ENCODE results near the gene PCSK2.

DNA sequence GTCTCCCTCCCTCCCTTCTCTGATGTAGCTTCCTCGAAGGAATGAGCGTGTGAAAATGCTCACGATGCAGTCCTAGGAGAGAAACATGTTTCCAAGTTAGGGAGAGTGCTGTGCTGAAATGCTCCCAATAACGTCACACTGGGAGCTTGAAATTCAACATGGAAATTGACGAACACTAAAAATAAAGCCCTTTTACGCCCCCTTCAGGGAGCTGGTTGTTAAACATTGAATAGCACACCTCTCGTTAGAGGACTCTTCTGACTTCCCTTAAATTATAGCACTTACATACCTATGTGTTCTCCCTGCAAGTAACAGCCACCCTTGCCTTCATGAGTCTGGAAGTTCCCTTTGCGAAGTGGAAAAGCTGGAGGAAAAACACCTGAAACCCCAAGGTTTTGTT, 215.7 kb downstream of the PCSK2 start:
- TF ChIP-seq, protein P1, sequence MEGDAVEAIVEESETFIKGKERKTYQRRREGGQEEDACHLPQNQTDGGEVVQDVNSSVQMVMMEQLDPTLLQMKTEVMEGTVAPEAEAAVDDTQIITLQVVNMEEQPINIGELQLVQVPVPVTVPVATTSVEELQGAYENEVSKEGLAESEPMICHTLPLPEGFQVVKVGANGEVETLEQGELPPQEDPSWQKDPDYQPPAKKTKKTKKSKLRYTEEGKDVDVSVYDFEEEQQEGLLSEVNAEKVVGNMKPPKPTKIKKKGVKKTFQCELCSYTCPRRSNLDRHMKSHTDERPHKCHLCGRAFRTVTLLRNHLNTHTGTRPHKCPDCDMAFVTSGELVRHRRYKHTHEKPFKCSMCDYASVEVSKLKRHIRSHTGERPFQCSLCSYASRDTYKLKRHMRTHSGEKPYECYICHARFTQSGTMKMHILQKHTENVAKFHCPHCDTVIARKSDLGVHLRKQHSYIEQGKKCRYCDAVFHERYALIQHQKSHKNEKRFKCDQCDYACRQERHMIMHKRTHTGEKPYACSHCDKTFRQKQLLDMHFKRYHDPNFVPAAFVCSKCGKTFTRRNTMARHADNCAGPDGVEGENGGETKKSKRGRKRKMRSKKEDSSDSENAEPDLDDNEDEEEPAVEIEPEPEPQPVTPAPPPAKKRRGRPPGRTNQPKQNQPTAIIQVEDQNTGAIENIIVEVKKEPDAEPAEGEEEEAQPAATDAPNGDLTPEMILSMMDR (IDR thresholded peaks at IDR 0.05 in 8 of 11, conservative IDR thresholded peaks at IDR 0.05 in 3 of 11), result no peak
- TF ChIP-seq POLR2AphosphoS5 (IDR thresholded peaks at IDR 0.05) (no peak), POLR2A (IDR thresholded peaks at IDR 0.05) (no peak)

Data from spleen (tissue), 7 donors.